Sigmoid colon (tissue), 7 donors: ENCODE data around the gene CD83. TPM values are rescaled to one million over a fixed set of nuclear protein-coding genes. Genes with fewer than 3 reads are reported as not detected.

Experiments
- DNase-seq: peaks from one replicate; pipeline ENCODE4 v3.0.0-alpha.2; 2019
- H3K27ac ChIP-seq, 4 donors: fragments of 200-600 bp; sonication (generic); one replicate each; pipeline ENCODE4 v1.5.1; 2016 to 2019; ENCODE audit warnings: mild to moderate bottlenecking in 1 of 4
- H3K27me3 ChIP-seq, 3 donors: fragments of 200-600 bp; sonication (generic); one replicate each; pipeline ENCODE4 v1.5.1; 2019; ENCODE audit warnings: mild to moderate bottlenecking in 1 of 3
- H3K36me3 ChIP-seq, 4 donors: fragments of 200-600 bp; sonication (generic); one replicate each; pipeline ENCODE4 v1.5.1; 2016 to 2019
- H3K4me1 ChIP-seq, 4 donors: fragments of 200-600 bp; sonication (generic); one replicate each; pipeline ENCODE4 v1.5.1; 2017 to 2019
- H3K4me3 ChIP-seq, 4 donors: fragments of 200-600 bp; sonication (generic); one replicate each; pipeline ENCODE4 v1.5.1; 2017 to 2019; ENCODE audit warnings: mild to moderate bottlenecking in 2 of 4, moderate library complexity in 1 of 4
- H3K9me3 ChIP-seq, 4 donors: fragments of 200-600 bp in 3 of 4; sonication (generic) in 3 of 4; one replicate each; pipeline versions ENCODE4 v1.5.1 to v1.6.1; 2013 to 2019
- EP300 ChIP-seq, 4 donors: sonication (generic); formaldehyde crosslinking; IDR thresholded peaks; one replicate each; pipeline ENCODE4 v1.6.1; 2017; ENCODE audit warnings: antibody characterized with exemption in 4 of 4
- POLR2A ChIP-seq, 2 donors: fragments of 450-650 bp; IDR thresholded peaks; one replicate each; pipeline ENCODE4 v1.6.1; 2016; ENCODE audit warnings: antibody characterized with exemption in 2 of 2, mild to moderate bottlenecking in 2 of 2, moderate library complexity in 2 of 2
- POLR2AphosphoS5 ChIP-seq, 4 donors: sonication (generic); formaldehyde crosslinking; IDR thresholded peaks; one replicate each; pipeline ENCODE4 v1.6.1; 2017; ENCODE audit warnings: antibody characterized with exemption in 4 of 4
- WGBS, 2 donors: extraction: QIAGEN DNeasy Blood & Tissue Kit; methylation state at CpG; one replicate each; pipeline ENCODE4 v1.1.7; 2013; 5-methylcytosine and 5-hydroxymethylcytosine counted together
- intact Hi-C: fragments of 100-400 bp; cut with DNase I; formaldehyde crosslinking; loops from one replicate; pipeline ENCODE4 v1.15.1; 2023
- polyA plus RNA-seq, 3 donors: library from polyadenylated mRNA; stranded (reverse); fragments of 200-250 nt; gene quantifications; one replicate each; pipeline ENCODE4 v1.2.3, GENCODE V29; 2013
- total RNA-seq, 4 donors: library from RNA; depleted of rRNA; stranded (reverse); fragments of >200 nt; gene quantifications; one replicate each; pipeline ENCODE4 v1.1.0, GENCODE V29; 2016
- TF ChIP-seq, protein P1 (sequence below), 4 experiments: fragments of 450-650 bp in 3 of 4; fragments of 200-600 bp in 1 of 4; IDR thresholded peaks; one replicate each; pipeline ENCODE4 v1.5.1; 2016 to 2019; ENCODE audit warnings: antibody characterized with exemption in 4 of 4, mild to moderate bottlenecking in 3 of 4, moderate library complexity in 2 of 4
- donor health status: healthy with polysubstance abuse.
- donor health status: Bipolar disorder and iron deficiency.
- donor health status: healthy.

CD83 gene
- total and polyA plus RNA-seq, 7 donors = 0.60 to 16.0 (median 1.6) TPM

DNA sequence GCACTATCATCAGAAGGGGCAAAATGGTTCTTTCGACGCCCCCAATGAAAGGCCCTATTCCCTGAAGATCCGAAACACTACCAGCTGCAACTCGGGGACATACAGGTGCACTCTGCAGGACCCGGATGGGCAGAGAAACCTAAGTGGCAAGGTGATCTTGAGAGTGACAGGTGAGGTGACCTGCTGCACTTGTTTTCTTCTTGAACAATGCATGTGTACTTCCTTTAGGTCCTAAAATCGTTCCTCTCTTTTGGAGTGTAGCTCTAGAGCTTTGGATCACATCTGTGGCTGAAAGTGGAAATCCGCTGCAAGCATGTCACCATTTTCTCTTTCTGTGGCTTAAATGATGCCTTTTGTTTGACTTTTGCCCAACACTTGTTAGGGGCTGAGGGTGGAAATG lies 14.0 kb downstream of the CD83 start:
- intact Hi-C loops = no loop called here
- WGBS, 2 donors = 95 to 96% methylated on average over 7 of the region's 7 CpGs
- no peak for TF ChIP-seq POLR2AphosphoS5 (IDR thresholded peaks at IDR 0.05)
- TF ChIP-seq POLR2A (IDR thresholded peaks at IDR 0.05) = no peak
- TF ChIP-seq, protein P1, sequence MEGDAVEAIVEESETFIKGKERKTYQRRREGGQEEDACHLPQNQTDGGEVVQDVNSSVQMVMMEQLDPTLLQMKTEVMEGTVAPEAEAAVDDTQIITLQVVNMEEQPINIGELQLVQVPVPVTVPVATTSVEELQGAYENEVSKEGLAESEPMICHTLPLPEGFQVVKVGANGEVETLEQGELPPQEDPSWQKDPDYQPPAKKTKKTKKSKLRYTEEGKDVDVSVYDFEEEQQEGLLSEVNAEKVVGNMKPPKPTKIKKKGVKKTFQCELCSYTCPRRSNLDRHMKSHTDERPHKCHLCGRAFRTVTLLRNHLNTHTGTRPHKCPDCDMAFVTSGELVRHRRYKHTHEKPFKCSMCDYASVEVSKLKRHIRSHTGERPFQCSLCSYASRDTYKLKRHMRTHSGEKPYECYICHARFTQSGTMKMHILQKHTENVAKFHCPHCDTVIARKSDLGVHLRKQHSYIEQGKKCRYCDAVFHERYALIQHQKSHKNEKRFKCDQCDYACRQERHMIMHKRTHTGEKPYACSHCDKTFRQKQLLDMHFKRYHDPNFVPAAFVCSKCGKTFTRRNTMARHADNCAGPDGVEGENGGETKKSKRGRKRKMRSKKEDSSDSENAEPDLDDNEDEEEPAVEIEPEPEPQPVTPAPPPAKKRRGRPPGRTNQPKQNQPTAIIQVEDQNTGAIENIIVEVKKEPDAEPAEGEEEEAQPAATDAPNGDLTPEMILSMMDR (IDR thresholded peaks at IDR 0.05) = no peak
- TF ChIP-seq EP300 (IDR thresholded peaks at IDR 0.05) = no peak
- H3K27ac ChIP-seq = no peak overlapping the region
- DNase-seq = no peak
- peaks cover 0 to 10% (median 2%) of the 10 kb centered on the region in 4 donors for H3K36me3 ChIP-seq
- no peaks in the 10 kb centered on the region for H3K9me3 ChIP-seq
- peaks cover 0 to 19% (median 15%) of the 10 kb centered on the region in 4 donors for H3K4me1 ChIP-seq
- no peak overlapping the region for H3K4me3 ChIP-seq
- no peaks in the 10 kb centered on the region for H3K27me3 ChIP-seq

DNA sequence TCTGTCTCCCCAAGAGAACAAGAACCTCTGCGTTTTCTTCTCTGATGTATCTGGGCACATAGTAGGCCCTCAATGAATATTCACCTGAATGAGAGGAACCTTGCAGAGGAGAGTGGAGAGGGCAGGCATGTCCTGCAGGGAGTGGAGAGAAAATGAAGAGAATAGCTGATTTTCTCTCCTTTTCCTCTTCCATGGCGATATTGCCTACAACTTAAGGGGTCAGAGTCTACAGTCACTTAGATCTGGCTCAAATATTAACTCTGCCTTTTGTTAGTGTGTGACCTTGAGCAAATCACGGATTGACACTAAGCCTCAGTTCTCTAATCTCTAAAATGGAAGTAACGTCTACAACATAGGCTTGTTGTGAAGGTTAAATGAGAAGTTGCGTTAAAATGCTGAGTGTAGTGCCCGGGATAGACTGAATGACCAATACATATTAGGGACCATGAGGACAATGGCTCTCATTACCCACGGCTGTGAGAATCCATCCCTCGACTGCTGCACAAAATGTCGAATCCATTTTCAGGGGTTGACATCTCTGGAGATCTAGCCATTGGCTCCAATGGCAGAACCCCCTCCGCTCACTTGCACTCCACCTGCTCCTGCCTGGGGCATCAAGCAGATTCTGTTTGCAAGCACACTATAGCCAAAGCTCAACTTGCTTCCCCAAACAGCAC lies 14.8 kb downstream of the CD83 start:
- TF ChIP-seq POLR2AphosphoS5 (IDR thresholded peaks at IDR 0.05) = no peak
- TF ChIP-seq, protein P1 (IDR thresholded peaks at IDR 0.05) = no peak
- no peak for TF ChIP-seq EP300 (IDR thresholded peaks at IDR 0.05)
- TF ChIP-seq POLR2A (IDR thresholded peaks at IDR 0.05) = no peak
- peaks cover 0 to 19% (median 14%) of the 10 kb centered on the region in 4 donors for H3K4me1 ChIP-seq
- no peaks in the 10 kb centered on the region for H3K27me3 ChIP-seq
- no peak for DNase-seq
- 82 to 93% methylated on average over 10 of the region's 10 CpGs for WGBS, 2 donors
- H3K36me3 ChIP-seq = peaks cover 0 to 10% (median 2%) of the 10 kb centered on the region in 4 donors
- H3K9me3 ChIP-seq = no peaks in the 10 kb centered on the region
- intact Hi-C loops = no loop called here
- H3K27ac ChIP-seq = no peak overlapping the region
- H3K4me3 ChIP-seq = no peak overlapping the region

DNA sequence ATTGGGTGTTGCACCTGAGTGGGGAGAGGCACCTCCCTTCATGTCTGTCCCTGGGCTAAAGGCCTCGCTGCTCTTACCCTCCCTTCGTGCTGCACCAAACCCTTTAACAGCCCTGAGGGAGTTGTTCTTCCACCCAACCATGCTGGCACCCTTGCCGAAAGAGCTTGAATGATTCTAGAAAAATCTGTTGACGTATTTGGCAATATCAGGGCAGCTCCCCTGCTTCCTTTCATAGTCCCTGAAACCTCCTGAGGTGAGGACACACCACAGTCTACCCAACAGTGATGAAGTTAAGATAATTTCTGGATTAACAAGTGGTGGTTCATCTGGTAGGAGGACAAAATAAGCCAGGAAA lies 15.3 kb downstream of the CD83 start:
- no peak for DNase-seq
- WGBS, 2 donors = 96% methylated on average over 4 of the region's 4 CpGs
- Histone ChIP-seq H3K27ac (no peak overlapping the region), H3K9me3 (no peaks in the 10 kb centered on the region), H3K4me3 (no peak overlapping the region), H3K4me1 (peaks cover 0 to 13% (median 9%) of the 10 kb centered on the region in 4 donors), H3K36me3 (peaks cover 0 to 10% (median 2%) of the 10 kb centered on the region in 4 donors), H3K27me3 (no peaks in the 10 kb centered on the region)
- TF ChIP-seq, protein P1 (IDR thresholded peaks at IDR 0.05) = no peak
- no peak for TF ChIP-seq EP300 (IDR thresholded peaks at IDR 0.05)
- no peak for TF ChIP-seq POLR2AphosphoS5 (IDR thresholded peaks at IDR 0.05)
- no peak for TF ChIP-seq POLR2A (IDR thresholded peaks at IDR 0.05)
- intact Hi-C loops = no loop called here

DNA sequence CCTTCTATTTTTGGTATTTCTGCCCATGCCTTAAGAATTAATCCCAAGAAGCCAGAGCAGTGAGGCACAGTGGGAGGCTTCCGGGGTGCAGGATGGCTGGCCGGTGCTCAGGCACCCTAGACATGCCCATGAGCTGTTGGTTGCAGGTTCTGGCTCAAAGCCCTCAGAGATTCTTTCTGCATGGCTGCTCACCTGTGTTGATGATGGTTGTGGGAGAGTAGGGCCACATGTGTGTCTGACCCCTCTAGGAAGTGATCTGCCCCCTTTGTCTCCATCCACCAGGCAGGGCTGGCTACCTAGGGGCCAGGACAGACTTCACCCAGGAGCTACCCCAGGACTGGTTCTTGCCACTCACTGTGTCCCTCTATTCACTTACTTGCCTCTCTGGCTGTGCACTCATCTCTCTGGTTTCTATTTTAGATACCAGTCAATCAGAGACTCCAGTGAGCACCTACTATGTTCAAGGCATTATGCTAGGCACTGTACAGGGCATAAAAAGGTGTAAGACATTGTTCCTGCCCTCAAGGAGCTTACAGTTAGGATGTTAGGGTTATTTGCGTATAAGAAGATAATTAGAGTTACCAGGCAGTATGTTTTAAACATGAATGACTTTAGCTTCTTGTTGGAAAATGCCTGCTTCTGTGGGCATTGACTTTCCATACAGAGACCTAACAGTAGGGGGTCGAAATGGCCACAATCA lies 16.8 kb downstream of the CD83 start:
- Histone ChIP-seq H3K27ac (no peak overlapping the region), H3K4me1 (peaks cover 0 to 2% (median 0%) of the 10 kb centered on the region in 4 donors), H3K4me3 (no peak overlapping the region), H3K27me3 (no peaks in the 10 kb centered on the region), H3K36me3 (peaks cover 0 to 10% (median 2%) of the 10 kb centered on the region in 4 donors), H3K9me3 (no peaks in the 10 kb centered on the region)
- WGBS, 2 donors = 87 to 97% methylated on average over 4 of the region's 4 CpGs
- intact Hi-C loops = no loop called here
- no peak for DNase-seq
- no peak for TF ChIP-seq POLR2AphosphoS5 (IDR thresholded peaks at IDR 0.05)
- TF ChIP-seq EP300 (IDR thresholded peaks at IDR 0.05) = no peak
- TF ChIP-seq POLR2A (IDR thresholded peaks at IDR 0.05) = no peak
- TF ChIP-seq, protein P1 (IDR thresholded peaks at IDR 0.05) = no peak
